Activated CD8-positive, alpha-beta memory T cell treated with anti-CD3 and anti-CD28 coated beads for 24 hours (primary cell): ENCODE data around the gene NTNG1.

Source experiments
- DNase-seq: peaks from one replicate; pipeline ENCODE4 v3.0.0-alpha.2; 2020

The NTNG1 gene

DNA sequence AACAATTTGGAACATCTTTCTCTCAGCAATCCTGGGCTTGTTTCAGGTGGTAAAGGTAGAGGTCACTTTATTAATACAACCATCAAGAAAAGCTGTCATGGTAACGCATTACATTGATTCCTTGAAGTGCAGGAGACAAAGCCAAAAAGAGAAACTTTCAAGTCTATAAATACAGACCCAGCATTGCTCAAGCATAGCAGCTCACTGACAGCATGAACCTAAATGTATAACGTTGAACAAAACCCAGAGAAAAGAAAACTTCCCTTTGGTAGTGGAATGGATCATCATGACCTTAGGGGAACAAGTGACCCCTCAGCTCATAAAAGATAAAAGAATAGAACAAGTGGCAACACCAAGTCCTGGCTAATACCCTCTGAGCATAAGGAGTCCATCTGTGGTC, 332.2 kb downstream of the NTNG1 start:
- DNase-seq = no peak

DNA sequence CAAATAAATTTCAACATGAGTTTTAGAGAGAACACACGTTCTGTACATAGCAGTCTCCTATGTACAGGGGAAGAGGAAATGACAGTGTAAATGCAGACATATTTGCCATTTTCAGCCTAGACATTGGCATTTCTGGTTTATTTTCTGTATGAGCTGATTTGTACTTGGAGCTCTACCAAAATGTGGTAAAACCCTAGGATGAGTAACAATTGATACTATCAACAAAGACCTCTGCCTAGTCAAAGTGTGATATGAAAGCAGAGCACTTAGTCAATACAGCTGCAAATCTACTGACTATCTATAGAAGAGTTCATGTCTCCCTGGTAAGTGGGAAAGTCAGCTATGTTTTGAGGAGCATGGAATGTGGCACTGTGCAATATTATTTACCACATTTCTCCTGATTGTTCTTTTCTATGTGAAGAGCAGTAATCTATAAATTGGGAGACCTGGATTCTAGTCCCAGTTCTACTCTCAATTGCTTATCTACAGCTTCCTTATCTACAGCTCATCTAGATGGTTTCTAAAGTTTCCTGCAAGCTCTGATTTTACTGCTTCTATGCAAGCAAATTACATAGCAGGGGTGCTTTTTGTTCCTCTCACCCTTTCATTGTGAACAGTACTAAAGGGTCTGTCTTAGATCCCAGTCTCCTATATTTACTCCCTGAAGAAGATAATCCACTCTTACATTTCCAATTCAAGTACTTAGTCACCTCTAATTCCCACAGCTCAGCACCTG, 334.2 kb downstream of the NTNG1 start:
- DNase-seq = no peak

DNA sequence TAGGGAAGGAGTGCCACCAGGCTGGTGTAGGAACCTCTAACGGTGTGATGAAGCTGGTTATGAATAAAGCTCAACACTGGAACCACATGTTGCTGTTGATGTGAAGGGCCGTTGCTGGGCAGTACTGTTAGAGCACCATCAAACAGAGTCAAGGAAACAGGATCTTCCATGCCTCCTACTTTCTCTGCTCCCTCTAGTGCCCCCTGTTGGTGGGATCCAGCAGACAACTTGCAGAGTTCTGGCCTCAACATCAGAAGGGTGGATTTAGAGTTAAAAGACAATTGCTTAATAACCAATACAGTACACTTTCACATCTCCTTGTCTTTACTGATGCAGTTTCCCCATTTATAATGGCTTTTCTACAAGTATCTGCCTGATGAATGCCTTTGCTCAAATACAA, 336.4 kb downstream of the NTNG1 start:
- DNase-seq = no peak

DNA sequence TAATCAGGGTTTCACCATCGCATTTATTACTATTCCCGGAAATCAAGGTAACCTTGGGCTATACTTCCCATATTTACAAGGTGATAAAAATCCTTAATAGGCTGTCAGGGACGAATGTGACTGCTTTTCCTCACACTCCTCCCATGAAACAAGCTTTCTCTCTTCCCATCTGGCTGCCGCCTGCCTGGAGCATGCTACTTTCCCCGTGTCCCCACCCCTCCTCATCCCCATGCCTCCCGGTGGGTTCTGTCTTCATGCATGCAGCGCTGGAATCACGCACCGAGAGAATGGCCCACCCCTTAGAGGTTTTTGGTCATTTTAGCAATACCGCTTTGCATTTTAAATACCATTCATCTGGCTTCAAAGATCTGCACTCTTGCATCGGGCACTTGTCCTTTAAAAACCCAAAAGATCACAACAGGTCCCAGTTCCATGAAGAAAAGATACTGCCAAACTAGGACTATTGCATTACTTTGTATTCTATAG, 339.1 kb downstream of the NTNG1 start:
- no peak for DNase-seq

DNA sequence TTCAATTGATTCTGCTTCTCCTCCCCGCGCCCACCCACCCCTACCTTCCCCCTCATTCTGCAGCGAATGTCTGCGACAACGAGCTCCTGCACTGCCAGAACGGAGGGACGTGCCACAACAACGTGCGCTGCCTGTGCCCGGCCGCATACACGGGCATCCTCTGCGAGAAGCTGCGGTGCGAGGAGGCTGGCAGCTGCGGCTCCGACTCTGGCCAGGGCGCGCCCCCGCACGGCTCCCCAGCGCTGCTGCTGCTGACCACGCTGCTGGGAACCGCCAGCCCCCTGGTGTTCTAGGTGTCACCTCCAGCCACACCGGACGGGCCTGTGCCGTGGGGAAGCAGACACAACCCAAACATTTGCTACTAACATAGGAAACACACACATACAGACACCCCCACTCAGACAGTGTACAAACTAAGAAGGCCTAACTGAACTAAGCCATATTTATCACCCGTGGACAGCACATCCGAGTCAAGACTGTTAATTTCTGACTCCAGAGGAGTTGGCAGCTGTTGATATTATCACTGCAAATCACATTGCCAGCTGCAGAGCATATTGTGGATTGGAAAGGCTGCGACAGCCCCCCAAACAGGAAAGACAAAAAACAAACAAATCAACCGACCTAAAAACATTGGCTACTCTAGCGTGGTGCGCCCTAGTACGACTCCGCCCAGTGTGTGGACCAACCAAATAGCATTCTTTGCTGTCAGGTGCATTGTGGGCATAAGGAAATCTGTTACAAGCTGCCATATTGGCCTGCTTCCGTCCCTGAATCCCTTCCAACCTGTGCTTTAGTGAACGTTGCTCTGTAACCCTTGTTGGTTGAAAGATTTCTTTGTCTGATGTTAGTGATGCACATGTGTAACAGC, 339.9 kb downstream of the NTNG1 start:
- no peak for DNase-seq

DNA sequence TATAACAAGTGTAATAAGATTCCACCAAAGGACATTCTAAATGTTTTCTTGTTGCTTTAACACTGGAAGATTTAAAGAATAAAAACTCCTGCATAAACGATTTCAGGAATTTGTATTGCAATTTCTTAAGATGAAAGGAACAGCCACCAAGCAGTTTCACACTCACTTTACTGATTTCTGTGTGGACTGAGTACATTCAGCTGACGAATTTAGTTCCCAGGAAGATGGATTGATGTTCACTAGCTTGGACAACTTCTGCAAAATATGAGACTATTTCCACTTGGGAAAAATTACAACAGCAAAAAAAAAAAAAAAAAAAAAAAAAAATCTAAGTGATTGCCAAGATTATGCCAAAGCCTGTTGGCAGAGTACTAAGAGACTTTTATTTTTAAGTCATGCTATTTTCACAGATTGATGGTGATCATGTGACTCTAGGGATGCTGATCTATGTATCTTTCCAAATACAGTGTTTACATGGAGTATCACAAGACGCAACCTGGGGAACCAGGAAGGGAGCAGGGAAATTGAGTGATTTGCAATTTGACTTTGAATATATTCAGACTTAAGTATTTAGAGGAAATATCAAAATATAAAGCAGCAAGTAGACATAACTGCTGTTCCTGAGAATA, 341.0 kb downstream of the NTNG1 start:
- no peak for DNase-seq

DNA sequence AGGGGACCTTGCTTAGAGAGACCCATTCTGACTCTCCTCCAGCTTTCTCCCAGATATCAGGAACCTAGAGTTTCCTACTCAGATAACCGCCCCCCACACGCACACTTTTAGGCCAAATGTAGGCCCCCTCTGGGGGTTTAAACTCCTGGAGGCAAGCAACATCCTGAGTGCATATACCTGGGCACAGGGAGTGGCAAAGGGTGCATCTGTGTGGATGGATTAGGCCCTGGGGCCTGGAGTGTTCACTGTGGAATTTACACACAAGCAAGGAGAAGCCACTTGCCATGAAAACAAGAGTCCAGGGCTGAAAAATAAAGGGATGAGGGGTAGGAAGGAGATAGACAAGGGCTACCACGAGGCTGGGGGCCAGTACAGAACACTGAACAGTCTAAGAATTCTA, 343.1 kb downstream of the NTNG1 start:
- DNase-seq = no peak

DNA sequence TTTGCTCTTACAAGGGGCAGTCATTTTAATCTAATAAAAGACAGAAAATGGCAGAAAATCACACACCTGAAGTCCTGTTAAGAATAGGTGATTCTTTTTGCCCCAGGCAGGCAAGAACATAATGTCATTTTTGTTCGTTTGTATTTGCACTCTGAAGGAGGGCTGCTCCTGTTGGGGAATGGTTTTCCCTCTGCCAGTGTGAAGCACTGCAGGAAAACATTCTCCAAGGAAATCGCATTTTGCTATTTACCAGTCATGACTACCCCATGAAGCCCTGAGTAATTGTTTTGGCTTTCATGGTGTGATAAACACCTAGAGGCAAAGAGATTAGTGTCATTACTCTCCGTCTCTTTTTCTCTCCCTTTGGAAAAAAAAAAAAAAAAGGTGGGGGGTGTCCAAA, 345.5 kb downstream of the NTNG1 start:
- no peak for DNase-seq

DNA sequence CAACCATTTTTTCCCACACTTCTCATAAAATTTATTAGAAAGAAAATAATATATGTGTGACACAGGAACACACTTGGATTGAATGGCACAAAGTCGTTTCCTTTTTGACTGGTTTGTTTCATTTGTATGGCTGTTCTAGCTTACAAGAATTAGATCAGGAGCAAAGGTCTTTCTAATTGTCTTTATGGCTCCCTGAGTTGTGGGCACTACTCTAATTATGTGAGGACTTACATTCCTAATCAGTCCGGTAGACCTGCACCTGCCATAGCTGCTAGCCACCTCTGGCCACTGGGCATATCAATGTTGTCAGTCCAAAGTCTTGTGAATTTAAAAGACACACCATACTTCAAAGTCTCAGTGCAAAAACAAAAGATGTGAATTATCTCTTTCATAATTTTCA, 346.7 kb downstream of the NTNG1 start:
- DNase-seq = no peak

DNA sequence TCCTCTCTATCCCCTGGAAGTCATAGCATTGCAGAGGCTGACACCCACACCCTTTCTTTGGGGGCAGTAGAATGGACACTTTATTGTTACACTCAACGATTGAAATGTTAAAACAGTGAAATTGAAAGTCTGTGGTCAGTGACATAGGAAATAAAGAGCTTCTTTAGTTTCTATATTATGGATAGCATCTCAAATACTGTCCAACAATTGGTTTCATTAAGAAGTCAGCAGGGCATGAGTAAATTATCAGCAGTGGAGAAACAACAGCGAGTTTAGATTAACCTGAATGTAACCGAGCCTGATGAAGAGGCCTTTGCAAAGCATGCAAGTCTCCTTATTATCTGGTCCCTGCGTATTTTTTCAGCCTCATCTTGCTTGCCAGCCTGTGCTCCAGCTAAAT, 350.7 kb downstream of the NTNG1 start:
- no peak for DNase-seq

DNA sequence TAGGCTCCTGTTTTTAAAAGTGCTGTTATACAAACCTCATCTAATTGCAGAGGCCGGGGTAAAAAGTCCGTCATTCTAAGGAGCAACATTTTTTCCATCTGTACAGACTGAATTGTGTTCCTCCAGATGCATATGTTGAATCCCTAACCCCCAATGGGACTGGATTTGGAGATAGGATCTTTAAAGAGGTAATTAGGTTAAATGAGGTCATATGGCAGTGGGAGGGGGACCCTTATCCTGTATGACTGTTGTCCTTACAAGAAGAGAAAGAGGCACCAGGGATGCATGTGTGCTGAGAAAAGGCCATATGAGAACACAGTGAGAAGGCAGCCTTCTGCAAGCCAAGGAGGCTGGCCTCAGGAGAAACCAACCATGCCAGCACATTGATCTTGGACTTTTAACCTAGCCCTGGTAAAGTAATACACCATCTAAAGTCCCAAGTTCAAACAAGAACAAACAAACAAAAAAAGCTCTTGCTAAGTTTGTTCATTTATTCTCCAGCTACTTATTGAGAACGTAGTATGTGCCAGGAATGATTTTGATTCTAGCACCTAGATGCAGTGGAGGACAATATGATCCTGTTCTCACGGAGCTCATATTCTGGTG, 352.4 kb downstream of the NTNG1 start:
- DNase-seq = no peak

DNA sequence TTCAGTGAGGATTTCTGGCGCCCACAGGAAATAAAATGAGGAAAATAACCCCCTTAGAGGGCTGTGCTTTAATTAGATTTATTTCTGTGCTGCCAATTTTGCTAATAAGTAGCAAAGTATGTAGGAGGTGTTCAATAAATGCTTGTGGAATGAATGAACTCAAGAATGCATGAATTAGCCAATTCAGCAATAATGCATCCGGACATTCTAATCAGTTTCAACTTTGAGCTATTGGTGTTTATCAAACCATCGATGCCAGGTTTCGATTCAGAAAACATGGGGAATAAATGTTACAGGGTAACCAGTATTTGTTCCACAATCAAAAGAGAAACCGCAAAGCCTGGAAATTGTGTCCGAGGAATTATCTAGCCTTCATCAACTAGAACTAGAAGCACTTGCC, 353.2 kb downstream of the NTNG1 start:
- no peak for DNase-seq

DNA sequence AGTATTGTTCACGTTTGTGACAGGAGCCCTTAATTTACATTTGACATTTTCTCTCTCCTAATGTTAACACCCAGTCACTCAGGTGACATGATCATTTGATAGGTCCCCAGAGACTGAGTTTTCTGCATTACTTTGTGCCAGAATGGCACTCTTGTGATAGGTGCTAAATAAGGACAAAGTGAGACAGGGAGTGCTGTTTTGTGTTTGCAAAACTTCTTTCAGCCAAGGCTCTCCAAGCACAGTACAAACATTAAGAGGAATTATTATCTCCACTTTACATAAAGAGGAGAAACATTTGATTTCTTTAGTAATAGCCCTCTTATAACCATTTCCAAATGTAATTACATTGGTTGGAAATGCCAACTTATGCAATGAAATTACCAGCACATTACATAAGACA, 355.2 kb downstream of the NTNG1 start:
- DNase-seq = no peak

DNA sequence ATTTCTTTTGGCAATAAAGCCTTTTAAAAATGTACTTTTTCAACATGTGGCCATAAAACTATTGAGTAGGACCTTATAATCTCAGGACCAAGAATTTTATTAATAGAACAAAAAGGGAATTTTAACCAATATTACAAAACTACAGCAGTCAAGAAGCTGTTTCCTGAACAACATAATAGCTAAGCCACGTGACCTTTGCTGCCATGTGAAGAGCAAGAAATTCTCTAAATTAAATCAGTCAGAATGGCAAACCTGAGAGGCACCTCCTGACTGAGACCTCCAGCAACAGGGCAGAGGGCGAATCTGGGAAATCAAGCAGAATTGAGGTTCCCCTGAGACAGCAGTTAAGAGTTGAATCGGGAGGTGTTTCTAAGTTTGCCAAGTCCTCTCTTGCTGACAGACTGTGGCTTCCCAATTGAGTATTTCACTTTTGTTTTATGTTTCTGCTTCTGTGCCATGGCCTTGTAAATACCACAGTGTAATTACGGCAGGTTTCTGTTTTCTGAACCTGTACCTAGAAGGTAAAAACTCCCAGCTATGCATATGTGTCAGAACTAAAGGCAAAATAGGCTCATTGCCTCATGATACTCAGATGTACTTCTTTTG, 358.4 kb downstream of the NTNG1 start:
- DNase-seq = no peak

DNA sequence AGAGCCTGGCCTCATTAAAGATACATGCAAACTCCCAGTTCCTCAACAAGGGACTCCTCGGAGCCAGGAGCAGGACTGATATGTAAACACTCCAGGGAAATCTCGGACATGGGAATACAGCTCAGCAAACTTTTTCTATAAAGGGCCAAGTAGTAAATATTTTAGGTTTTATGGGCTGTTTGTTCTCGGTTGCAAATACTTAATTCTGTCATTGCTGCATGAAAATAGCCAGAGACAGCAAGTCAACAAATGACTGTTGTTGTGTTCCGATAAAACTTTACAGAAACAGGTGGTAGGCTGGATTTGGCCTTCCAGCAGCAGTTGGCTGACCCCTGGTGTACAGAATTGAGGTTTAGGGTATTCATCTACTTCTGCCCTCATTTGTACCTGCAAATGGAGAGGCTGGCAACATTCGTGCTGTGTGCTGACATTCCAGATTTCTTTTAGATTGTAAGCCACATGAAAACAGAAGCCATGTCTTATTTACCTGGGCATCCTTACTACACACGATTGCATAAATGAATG, 360.3 kb downstream of the NTNG1 start:
- no peak for DNase-seq

DNA sequence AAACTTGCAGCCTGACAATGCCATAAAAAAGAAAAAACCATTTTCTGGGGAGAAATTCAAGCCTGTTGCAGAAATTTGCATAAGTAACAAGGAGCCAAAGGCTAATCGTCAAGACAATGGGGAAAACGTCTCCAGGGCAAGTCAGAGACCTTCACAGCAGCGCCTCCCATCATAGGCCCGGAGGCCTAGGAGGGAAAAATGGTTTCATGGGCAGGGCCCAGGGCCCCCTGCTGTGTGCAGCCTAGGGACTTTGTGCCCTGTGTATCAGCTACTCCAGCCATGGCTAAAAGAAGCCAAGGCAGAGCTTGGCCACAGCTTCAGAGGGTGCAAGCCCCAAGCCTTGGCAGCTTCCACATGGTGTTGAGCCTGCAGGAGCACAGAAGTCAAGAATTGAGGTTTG, 369.5 kb downstream of the NTNG1 start:
- DNase-seq = no peak

DNA sequence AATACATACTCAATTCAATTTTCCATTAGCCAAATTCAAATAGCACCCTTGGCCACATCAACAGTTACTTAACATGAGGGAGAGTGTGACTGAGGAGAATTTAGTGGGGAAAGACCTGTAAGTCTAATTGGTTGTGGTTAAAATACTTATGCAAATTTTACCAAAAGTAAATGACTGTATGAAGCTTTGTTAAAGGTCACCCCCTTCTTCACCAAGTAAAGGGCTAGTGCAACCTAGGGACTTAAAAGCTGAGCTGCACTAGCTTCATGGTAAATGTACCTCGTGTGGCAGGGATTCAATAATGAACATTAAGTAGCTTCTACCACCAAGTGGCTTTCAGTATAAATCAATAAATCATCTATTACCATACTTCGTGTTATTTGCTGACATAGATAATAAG, 372.0 kb downstream of the NTNG1 start:
- no peak for DNase-seq

DNA sequence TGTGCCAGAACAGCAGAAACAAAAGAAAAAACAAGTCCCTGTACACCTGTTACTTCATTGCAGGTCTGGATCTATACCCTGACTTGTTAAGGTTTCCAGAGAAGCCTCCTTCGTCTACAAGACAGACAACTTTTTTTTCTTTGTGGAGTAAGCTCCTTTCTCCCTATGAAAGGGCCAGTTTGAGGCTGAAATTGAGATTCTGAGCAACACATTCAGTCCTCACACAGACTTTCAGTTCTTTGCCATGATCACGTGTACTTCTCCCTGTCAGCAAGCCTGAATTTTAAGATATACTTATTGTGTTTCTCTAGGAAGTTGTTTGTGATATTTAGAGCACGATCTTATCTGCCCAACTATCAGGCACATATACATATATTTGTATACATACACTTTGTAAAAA, 374.0 kb downstream of the NTNG1 start:
- DNase-seq = no peak

DNA sequence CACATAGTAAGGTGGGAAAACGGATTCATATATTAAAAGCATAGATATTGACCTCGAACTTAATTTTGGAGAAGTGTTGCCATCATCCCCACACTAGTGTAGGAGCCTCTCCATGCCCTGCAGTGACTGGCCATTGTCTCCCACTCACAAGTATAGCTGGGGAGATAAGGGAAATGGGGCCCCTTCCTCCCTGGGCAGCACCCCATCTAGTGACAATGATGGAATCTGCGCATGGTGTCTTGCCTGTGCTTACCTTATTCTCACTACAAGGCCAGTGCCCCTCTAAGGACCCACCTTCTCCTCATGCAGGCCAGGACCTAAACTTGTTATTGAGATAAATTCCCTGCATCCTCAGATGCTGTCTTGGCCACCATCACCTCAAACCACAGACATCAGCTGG, 374.9 kb downstream of the NTNG1 start:
- DNase-seq = no peak

DNA sequence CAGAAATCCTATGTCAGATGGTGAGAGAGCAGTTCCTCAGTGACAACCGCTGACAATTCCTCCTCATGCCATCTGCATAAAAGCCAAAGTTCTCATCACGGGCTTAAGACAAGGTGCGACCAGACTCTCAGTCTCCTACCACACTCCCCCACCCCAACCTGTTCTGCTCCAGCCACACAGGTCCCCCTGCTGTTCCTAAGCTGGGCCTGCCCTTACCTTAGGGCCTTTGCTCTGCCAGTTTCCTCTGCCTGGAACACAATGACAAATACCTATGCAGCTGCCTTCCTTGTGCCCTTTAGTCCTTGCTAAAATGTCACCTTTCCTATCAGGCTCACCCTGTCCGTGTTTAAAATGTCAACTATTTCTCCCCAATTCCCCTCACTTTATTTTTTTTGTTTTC, 382.2 kb downstream of the NTNG1 start:
- DNase-seq = no peak

DNA sequence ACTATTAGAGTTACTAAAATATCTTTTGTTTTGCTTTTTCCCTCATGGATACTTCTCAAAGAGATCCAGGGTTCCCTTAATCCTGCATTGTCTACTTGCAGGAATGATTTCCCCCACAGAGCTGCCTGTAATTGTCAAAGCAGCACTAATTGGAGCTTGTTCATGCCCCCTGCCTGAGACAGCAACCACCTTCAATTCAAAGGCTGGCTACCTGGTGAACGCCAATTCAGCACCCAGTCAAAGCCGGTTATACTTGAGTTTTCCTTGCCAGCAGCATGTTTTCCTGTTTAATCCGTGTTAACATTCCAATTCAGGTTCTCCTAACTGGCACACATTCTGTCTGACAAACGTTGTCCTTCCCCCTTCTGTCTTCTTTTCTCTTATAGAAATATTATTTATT, 382.9 kb downstream of the NTNG1 start:
- no peak for DNase-seq

DNA sequence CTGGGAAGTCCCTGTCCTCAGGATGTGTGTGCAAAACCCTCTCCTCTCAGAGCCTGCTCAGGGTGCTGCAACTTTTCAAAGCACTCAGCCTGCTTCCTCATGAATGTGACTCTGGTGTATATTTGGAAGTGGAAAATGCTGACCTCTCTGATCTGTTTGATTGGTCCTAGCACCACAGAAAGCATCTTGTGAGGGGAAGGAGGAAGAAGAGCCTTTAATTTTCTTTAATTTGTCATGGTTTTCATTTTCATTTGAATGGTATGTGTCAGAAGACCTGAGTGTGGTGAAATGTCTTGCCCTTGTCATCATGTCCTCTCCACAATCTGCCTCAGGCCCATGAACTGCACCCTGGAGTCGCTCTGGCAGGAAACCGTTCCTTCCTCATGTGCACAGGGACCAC, 383.5 kb downstream of the NTNG1 start:
- no peak for DNase-seq

DNA sequence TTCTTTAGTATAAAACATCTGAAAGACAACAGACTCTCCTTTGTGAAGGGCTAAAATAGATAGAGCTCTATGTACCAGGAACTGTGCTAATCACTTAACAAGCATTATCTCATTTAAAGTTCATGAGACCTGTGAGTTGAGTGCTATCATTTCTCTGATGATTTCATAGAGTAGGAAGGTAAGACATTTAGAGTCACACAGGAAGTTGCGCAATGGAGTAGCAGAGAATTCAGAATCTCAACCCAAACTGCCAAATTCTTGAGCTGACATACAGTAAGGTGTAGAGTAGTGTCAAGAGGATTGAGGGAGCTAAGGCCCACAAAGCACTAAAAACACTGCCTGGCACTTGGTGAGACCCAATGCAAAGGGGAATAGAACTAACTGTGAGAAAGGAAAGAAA, 384.3 kb downstream of the NTNG1 start:
- no peak for DNase-seq
